SHP77 treated with DMSO at 0.1 percent for 48 hours (cell line): Measurements from ENCODE around the gene XRN2.
"Not testable (repeated sequence)": the region's sequence is repeated elsewhere in the genome, so short reads cannot be mapped to it uniquely, and the experiment has no call there.

ENCODE experiments used
- DNase-seq: peaks from one replicate; lab custom pipeline; 2025; lab: John Stamatoyannopoulos, UW

XRN2 gene

DNA sequence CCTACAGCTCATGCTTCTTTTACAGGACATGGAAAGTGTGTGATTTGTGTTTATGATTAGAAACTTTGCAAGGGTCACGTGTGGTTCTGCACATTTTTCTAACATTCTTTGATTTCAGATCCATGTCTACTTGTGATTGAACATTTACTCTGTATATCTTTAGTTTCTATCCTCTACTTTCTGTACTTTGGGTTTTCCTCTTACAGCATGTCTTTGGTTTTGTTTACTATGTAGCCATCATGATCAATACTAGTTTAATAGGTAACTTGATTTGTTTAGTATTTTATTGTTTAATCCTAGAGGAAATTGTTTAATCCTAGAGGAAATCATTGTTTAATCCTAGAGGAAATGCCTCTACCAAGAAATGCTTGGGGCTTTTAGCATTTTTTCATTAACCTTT is 41.8 kb downstream of the XRN2 start:
- no peak for DNase-seq

GRCh38 chr20:21352703-21353102 is 49.6 kb downstream of the XRN2 start:
- no peak for DNase-seq

DNA sequence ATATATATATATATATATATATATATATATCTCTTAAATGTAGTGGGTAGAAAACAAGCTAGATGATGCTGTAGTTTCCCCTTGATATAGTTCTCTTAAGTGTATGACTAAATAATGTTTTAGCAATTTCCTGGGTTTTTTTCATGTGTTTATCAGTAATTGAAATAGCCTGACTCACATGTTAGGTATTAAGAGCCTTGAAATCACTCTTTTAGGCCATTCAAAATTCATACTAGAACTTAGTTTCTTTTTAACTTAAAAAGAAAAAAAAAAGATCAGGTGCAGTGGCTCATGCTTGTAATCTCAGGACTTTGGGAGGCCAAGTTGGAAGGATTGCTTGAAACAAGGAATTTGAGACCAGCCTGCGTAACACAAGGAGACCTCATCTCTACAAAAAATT is 50.1 kb downstream of the XRN2 start:
- DNase-seq = no peak

- no peak for DNase-seq
Observed at GRCh38 chr20:21355981-21356380, 52.9 kb downstream of the XRN2 start.

GRCh38 chr20:21356386-21356785 is 53.3 kb downstream of the XRN2 start:
- DNase-seq = no peak

DNA sequence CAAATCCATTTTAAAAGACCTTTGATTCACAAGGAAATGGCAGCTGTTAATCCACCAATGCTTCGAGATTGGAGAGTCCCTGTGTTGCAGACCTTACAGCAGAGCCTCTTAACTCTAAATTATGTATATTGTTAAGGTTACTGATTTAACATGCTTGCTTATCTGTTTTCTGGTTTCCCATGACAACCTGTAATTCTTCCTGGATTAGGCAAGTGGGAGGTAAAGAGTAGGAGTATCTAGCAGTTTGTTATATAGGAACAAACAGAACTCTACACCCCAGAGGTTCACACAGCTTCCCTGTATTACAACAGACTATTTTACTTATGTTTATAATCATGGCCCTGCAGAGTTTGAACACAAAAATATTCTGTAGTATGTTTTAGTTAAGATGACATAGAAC is 54.7 kb downstream of the XRN2 start:
- DNase-seq = no peak

GRCh38 chr20:21358737-21359136 is 55.6 kb downstream of the XRN2 start:
- DNase-seq = no peak

DNA sequence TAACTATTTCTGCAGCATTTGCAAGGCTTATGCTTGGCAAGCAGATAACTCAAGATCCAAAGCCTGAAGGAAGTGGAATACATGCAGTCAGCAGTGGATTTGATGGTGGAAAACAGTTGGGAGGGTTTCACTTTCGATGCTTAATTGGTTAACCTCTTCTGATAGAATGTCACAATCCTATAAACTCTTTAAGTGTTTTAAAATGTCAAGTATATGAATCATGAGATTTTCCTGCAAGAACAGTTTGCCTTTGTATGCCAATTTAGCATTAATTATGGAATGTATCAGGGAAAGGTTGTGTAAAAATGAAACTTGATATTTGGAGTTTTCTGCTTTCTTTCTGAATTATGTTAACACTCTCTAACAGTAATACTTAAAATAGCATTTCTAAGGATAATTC is 57.6 kb downstream of the XRN2 start:
- DNase-seq = no peak

DNA sequence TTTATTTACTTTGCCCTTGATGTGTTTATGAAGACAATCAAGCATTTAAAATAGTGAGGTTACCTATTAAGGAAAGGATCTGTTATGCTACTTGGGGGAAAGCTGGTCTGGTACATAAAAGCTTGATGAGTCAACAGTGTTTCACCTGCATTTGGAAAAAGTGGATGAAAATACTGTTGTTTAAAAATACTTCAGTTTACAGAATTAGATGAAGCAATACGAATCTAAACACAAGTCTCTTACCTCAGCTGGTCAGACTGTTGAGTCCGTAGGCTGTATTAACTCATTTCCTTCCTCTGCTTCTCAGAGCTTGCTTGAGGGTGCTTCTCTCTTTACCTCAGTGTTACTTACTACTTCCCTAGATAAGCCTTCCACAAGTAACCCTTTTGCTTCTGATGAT is 58.1 kb downstream of the XRN2 start:
- DNase-seq = no peak

GRCh38 chr20:21364413-21364812 is 61.3 kb downstream of the XRN2 start:
- no peak for DNase-seq

DNA sequence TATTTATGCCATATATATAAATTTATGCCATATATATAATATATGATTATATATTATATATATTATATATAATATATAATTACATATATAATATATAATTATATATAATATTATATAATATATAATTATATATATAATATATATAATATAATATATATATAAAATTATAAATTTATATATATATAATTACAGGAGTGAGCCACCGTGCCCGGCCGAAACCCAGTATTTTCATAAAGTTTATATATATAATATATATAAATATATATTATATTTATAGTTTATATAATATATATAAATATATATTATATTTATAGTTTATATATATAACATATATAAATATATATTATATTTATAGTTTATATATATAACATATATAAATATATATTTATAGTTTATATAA is 62.6 kb downstream of the XRN2 start:
- no peak for DNase-seq

DNA sequence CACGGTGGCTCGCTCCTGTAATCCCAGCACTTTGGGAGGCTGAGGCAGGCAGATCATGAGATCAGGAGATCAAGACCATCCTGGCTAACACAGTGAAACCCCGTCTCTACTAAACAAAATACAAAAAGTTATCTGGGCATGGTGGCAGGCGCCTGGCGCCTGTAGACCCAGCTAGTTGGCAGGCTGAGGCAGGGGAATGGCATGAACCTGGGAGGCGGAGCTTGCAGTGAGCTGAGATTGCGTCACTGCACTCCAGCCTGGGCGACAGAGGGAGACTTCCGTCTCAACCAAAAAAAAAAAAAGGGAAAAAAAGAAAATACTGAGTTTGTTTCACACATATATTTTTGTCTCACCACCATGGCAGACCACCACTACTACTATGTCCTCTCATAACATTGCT is 63.1 kb downstream of the XRN2 start:
- not testable (repeated sequence) for DNase-seq

DNA sequence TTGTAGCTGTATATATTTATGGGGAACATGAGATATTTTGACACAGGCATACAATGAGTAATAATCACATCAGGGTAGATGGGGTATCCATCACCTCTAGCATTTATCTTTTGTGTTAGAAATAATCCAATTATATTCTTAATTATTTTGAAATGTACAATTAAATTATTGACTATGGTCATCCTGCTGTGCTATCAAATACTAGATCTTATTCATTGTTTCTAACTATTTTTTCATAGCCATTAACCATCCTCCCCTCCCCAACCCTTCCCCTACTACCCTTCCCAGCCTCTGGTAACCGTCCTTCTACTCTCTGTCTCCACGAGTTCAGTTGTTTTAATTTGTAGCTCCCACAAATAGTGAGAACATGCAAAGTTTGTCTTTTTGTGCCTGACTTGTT is 65.7 kb downstream of the XRN2 start:
- no peak for DNase-seq

DNA sequence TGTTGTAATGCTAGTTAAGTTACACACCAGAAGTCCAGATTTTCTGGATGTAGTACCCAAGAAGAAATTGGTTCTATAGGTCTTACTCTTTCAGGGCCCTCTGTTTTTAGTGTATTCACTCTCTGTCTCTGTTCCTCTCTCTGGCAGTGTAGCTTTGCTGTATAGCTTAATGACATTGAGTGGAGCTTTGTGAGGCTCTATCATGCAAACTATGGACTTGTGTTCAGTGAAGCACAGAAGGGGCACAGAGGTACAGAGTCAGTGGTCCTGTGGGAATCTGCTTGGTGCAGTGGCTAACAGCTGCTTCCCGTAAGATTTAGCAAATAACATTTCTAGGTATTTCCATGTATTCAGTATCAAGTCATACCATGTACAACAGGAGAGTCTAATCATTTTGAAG is 68.1 kb downstream of the XRN2 start:
- no peak for DNase-seq

DNA sequence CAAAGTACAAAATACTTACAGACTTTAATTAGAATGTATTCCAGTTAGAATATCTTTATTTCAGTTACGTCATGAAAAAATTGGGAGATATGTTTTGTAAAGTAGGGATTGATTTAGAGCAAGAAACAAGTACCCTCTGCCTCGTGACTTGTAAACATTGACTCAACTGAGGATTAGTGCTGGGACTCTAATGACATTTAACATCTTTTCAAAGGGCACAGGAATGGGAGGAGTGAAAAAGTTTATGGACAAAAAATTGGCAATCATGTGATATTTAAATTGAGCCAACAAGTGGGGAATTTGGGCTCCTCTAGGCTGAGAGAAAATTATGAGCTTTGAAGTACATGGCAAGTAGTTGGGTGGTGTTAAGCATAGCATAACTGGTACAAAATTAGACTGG is 68.9 kb downstream of the XRN2 start:
- DNase-seq = no peak

DNA sequence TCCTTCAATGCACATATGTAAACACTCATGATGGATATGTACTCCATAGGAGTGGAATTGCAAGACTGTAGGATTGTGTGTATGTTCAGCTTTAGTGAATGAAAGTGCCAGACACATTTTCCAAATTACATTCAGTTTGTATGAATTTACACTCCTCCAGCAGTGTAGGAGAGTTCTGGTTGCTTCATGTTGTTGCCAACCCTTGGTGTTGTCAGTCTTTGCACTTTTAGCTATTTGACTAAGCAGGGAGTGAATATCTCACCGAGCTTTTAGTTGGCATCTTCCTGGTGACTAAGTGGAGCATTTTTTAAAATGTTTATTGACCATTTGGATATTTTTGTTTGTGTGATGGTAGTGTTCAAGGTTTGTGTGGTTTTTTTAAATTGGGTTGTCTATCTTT is 70.3 kb downstream of the XRN2 start:
- DNase-seq = no peak

DNA sequence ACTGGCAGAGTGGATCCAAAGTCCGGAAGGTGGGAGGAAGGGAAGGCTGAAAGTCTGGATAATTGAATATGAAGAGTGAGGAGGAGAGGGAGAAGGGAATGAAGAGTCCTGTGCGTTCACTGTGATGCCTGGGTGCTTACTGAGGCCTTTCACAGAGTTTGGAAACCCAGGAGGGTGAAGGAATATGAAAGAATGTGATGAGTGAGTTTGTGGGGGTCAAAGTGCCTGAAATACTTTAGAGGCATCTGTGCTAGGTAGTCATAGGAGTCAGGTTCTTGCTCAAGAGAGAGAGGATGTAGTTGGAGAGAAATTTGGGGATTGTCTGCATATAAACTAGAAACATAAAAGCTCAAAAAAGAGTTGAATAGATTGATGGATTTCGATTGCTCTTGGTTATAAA is 73.5 kb downstream of the XRN2 start:
- no peak for DNase-seq

- no peak for DNase-seq
Observed at GRCh38 chr20:21377701-21378100, 74.6 kb downstream of the XRN2 start.

DNA sequence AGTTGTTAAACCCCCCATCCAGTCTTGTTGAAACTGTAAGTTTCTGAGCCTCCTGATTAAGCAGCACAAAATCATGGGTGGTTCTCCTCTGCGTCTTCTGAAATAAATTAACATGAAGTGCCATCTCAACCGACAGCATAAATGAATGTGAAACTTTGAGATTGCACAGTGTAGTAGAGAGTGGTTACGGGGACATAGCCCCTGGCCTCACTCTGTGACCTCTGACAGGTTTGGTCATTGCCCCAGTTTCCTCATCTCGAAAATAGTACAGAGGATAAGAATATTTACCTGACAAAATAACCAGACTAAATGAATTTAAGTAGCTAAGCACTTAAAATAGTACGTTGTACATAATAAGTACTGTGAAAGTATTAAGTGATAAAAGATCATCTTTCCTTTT is 75.1 kb downstream of the XRN2 start:
- DNase-seq = no peak

- DNase-seq = no peak
Observed at GRCh38 chr20:21380711-21381110, 77.6 kb downstream of the XRN2 start.

DNA sequence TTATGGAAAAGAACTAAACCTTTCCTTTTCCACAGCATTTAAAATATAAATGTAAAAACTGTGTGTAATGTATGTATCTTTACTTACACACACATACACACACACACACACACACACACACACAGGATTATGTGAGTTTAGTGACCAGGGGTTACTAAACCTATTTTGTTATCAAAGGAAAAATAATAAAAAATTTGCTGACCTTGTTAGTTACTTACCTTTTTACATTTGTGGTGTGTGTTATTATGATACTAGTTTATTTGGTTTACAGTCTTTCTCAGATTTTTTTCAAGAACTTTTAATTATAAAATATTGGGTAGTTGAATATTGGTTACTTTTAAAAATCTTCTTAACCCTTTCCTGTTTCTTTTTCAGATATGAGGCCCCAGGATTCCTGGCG is 78.5 kb downstream of the XRN2 start:
- no peak for DNase-seq

DNA sequence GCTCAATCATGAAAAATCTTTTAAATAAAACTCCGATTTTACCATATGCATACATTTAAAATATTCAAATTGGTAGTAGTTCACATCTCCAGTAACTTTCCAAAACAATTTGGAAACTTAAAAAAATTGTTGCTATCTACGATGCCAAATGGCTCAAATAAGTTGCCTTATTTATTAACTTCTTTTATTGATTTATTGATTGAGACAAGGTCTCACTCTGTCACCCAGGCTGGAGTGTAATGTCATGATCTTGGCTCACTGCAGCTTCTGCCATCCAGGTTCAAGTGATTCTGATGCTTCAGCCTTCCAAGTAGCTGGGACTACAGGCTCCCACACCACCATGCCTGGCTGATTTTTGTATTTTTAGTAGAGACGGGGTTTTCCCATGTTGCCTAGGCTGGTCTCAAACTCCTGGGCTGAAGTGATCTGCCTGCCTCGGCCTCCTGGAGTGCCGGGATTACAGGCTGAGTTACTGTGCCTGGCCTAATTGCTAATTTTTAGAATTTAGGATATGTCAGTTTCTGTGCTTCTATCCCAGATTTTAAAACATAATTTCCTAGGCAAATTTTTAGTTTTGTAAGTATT is 81.3 kb downstream of the XRN2 start:
- DNase-seq = no peak

- DNase-seq = no peak
Observed at GRCh38 chr20:21386111-21386510, 83.0 kb downstream of the XRN2 start.

- no peak for DNase-seq
Observed at GRCh38 chr20:21387528-21387927, 84.4 kb downstream of the XRN2 start.

- DNase-seq = no peak
Observed at GRCh38 chr20:21388566-21388965, 85.4 kb downstream of the XRN2 start.
